GM18498 (cell line): ENCODE measurements around the gene DAND5.

Source experiments
- ATAC-seq: cut with Tn5 transposase; IDR thresholded peaks from one replicate; pipeline ENCODE4 v1.9.1; 2021; ENCODE audit warnings: mild to moderate bottlenecking, moderate library complexity; ENCODE audit not compliant: unreplicated experiment

DAND5 gene

GRCh38 chr19:12969292-12969988 lies at the start of gene DAND5:
TSS of gene DAND5 (plus strand) at chr19:12969576. CDS start at chr19:12969661, 85 bp downstream.
- ATAC-seq = no peak

- no peak for ATAC-seq
These were observed 48.3 kb upstream of the DAND5 start for GRCh38 chr19:12921047-12921446.

DNA sequence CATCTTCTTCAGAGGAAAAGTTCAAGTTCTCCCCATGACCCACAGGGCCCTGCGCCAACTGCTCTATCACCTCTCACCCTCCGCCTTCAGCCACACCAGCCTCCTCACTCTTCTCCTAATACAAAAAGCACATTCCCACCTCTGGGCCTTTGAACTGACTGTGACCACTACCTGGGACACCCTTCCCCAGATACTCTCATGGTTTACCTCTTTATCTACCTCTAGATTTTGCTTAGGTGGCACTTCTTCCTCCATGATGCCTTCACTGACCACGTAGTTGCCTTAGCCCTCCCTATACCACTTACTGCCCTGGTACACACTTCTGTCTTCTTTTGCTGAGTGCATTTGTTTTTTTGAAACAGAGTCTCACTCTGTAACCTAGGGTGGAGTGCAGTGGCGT lies 46.4 kb upstream of the DAND5 start:
- ATAC-seq = no peak

DNA sequence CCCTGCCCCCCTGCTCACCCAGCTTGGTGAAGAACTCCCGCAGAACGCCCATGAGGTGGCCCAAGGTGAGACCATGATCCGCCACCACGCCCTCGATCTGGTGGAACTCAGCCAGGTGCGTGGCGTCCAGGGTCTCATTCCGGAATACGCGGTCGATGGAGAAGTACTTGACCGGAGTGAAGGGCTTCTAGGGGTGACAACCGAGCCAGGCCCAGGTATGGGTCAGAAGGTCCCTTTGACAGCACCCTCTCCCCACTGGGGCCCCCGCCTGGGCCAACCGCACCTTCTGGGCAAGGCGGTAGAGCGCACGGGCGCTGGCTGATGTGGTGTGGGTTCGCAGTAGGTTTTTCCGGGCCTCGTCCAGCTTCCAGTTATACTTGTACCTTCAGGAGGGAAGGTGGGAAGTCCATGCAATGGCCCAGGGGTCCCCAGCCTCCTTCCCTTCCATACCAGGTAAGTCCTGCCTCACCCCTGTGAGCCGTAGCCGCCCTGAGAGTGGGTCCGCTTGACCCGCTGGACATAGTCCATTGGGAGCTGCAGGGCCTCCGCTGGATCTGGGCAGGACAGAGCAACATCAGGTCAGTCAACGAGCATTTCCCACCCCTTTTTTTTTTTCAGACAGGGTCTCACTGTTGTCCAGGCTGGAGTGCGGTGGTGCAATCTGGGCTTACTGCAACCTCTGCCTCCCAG lies 44.6 kb upstream of the DAND5 start:
- ATAC-seq = no peak

- no peak for ATAC-seq
These were observed 39.3 kb upstream of the DAND5 start for GRCh38 chr19:12930002-12930645.

GRCh38 chr19:12932392-12933286 lies 36.7 kb upstream of the DAND5 start:
- ATAC-seq = no peak

- ATAC-seq = peak; percentile 52
These were observed 35.9 kb upstream of the DAND5 start, which contains the start of gene FARSA for GRCh38 chr19:12933287-12934072. TSS of gene FARSA (minus strand) at chr19:12933711. CDS start at chr19:12933696, 15 bp downstream.

DNA sequence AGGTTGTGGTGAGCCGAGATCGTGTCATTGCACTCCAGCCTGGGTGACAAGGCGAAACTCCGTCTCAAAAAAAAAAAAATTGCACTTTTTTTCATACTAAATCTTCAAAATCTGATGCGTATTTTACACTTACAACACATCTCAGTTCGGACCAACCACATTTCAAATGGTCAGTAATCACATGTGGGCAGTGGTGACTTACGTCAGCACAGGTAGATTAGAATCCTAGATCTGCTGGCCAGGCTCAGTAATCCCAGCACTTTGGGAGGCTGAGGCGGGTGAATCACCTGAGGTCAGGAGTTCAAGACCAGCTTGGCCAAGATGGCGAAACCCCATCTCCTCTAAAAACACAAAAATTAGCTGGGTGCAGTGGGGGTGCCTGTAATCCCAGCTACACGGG lies 34.3 kb upstream of the DAND5 start:
- ATAC-seq = no peak

DNA sequence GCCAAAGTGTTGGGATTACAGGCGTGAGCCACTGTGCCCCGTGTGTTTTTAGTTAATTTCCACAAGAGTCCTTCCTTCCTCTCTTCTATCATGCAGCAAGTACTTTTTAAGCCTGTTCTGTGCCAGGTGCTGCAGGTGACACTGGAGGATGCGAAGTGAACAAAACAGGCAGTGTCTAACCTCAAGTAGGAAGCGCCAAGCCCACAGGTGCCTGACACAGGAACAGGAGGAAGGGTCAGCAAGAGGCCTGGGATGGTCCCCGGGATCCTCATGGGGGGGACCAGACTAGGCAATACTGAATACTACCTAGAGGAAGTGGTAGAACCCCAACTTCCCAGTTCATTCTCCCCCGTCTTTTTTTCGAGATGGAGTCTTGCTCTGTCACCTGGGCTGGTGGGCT lies 32.8 kb upstream of the DAND5 start:
- no peak for ATAC-seq

DNA sequence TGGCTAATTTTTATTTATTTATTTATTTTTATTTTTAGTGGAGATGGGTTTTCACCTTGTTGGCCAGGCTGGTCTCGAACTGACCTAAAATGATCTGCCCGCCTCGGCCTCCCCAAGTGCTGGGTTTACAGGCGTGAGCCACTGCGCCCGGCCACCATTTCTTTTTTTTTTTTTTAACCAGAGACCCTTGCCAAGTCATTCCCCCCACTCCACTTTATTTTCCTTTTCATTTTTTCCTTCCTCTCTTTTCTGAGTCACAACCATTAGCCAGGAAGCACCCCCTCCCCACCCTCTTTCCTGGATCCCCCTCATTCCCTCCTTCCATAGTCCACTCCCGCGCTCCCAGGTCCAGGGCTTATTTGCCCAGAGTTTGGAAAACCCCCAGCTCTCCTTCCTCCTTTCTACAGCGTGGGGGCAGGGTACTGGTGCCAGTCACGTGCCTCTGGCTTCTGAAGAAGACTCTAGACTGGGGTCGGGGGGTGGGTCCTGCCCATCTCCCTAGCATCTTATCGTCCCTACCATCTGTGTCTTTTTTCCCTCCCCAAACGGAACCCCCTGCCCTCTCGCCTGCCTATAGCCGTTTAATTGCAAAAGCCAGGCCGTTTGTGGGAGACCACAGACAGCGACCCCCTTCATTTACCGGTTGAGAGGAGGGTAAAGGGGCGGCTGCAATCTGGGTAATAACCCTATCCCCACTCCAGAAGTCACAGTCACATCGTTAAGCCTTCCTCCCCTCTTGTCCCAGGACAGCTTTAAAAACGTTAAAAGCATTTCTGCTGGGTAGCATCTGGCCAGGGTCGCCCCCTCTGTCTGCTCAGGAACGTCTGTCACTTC lies 32.1 kb upstream of the DAND5 start:
- ATAC-seq = no peak

DNA sequence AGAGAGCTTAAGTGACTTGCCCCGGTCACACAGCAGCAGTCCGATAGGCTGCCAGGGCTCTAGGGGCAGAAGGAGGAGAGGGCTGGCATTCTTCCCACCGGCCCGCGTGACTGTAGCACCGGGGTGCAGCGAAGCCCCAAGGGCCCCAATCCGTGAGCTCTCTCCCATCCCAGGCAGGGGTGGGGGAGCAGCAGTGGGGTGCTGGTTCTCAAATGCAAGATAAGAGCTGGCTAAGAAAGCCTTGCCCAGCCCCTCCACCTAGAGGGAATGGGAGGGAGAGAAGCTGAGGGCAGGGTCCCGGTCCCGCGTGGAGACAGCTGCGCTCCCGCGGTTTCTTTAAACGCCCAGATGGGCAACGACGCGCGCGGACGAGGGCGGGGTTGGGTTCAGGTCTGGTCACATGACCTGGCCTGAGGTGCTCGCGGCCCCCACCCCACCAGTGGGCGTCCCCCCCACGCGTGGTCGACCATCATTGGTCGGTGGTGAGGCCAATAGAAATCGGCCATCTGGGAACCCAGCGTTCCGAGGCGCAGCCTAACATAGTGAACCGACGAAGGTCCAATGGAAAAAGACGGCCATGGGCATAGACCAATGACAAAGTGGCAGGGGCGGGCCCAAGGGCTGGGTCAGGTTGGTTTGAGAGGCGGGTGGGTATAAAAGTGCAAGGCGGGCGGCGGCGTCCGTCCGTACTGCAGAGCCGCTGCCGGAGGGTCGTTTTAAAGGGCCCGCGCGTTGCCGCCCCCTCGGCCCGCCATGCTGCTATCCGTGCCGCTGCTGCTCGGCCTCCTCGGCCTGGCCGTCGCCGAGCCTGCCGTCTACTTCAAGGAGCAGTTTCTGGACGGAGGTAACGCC lies 31.2 kb upstream of the DAND5 start, which contains the start of gene CALR:
Gene CALR, plus strand, starts transcription at position 683 of the 852 bp plus-strand sequence. Its CDS starts 71 bp downstream, at position 754.
- ATAC-seq = peak; percentile 84

- peak; percentile 8 for ATAC-seq
These were observed 30.4 kb upstream of the DAND5 start for GRCh38 chr19:12938779-12939601.

- no peak for ATAC-seq
These were observed 29.4 kb upstream of the DAND5 start for GRCh38 chr19:12939975-12940423.

- no peak for ATAC-seq
These were observed 28.5 kb upstream of the DAND5 start for GRCh38 chr19:12940897-12941296.

- no peak for ATAC-seq
These were observed 25.8 kb upstream of the DAND5 start for GRCh38 chr19:12943437-12944044.

GRCh38 chr19:12944104-12944674 lies 25.2 kb upstream of the DAND5 start:
- no peak for ATAC-seq
